WTC11 (cell line): ENCODE measurements around the gene RPUSD3. TPM values are rescaled to one million over a fixed set of nuclear protein-coding genes. Genes with fewer than 3 reads are reported as not detected.

Experiments used
- ATAC-seq: fragments of 200-7000 bp; cut with Tn5 transposase; 2 replicates; pipeline ENCODE4 v1.10.0; 2021; ENCODE audit warnings: mild to moderate bottlenecking, moderate library complexity
- CTCF ChIA-PET: fragments of 300-600 bp; sonication (Branson Sonifier 250); formaldehyde crosslinking; loops from one replicate; lab custom pipeline; 2021; ENCODE audit warnings: antibody characterized with exemption; lab: Charles Lee
- POLR2A ChIA-PET: fragments of 350-600 bp; sonication (Branson Sonifier 250); formaldehyde crosslinking; loops from one replicate; lab custom pipeline; 2021; ENCODE audit warnings: antibody characterized with exemption; lab: Charles Lee
- DNase-seq: peaks from one replicate; pipeline ENCODE4 v3.0.0; 2021; ENCODE audit warnings: low spot score
- H3K27ac Mint-ChIP-seq: 2 replicates; pipeline ENCODE4 v1.8.0; 2021; ENCODE audit warnings: mixed read lengths
- H3K27me3 Mint-ChIP-seq: 2 replicates; pipeline ENCODE4 v1.8.0; 2021; ENCODE audit warnings: low read depth, mild to moderate bottlenecking, moderate library complexity, mixed read lengths
- H3K36me3 Mint-ChIP-seq: 2 replicates; pipeline ENCODE4 v1.8.0; 2021; ENCODE audit warnings: mixed read lengths
- H3K4me1 Mint-ChIP-seq: 2 replicates; pipeline ENCODE4 v1.8.0; 2022; ENCODE audit warnings: mixed read lengths
- H3K4me3 Mint-ChIP-seq: 2 replicates; pipeline ENCODE4 v1.8.0; 2021; ENCODE audit warnings: mild to moderate bottlenecking, moderate library complexity, mixed read lengths
- H3K9me3 Mint-ChIP-seq: 2 replicates; pipeline ENCODE4 v1.8.0; 2021; ENCODE audit warnings: mixed read lengths
- ATF1 ChIP-seq: sonication (generic); formaldehyde crosslinking; IDR thresholded peaks from 2 replicates; pipeline ENCODE4 v1.8.1; 2023; ENCODE audit warnings: mild to moderate bottlenecking, moderate library complexity, missing genetic modification reagents
- E2F1 ChIP-seq: sonication (generic); formaldehyde crosslinking; IDR thresholded peaks from 2 replicates; pipeline ENCODE4 v1.8.0; 2022; ENCODE audit warnings: mild to moderate bottlenecking, missing genetic modification reagents
- E2F5 ChIP-seq: sonication (generic); formaldehyde crosslinking; IDR thresholded peaks from 2 replicates; pipeline ENCODE4 v1.8.1; 2022; ENCODE audit warnings: mild to moderate bottlenecking, moderate library complexity, missing genetic modification reagents
- EMX1 ChIP-seq: fragments of 250-450 bp; sonication (Bioruptor Pico); IDR thresholded peaks from 2 replicates; pipeline ENCODE4 v1.8.0; 2021; ENCODE audit warnings: mild to moderate bottlenecking
- ERG ChIP-seq: fragments of 250-450 bp; sonication (Bioruptor Pico); IDR thresholded peaks from 2 replicates; pipeline ENCODE4 v1.8.0; 2021; ENCODE audit warnings: mild to moderate bottlenecking
- FOXP1 ChIP-seq: sonication (generic); formaldehyde crosslinking; IDR thresholded peaks from 2 replicates; pipeline ENCODE4 v1.8.0; 2022; ENCODE audit warnings: missing genetic modification reagents, mild to moderate bottlenecking, moderate library complexity, borderline replicate concordance
- MYBL2 ChIP-seq: sonication (generic); formaldehyde crosslinking; IDR thresholded peaks from 2 replicates; pipeline ENCODE4 v1.8.1; 2023; ENCODE audit warnings: mild to moderate bottlenecking, moderate library complexity, missing genetic modification reagents
- NFE2L1 ChIP-seq: sonication (generic); formaldehyde crosslinking; IDR thresholded peaks from 2 replicates; pipeline ENCODE4 v1.8.1; 2023; ENCODE audit warnings: missing genetic modification reagents
- NR3C1 ChIP-seq: sonication (generic); formaldehyde crosslinking; conservative IDR thresholded peaks from 2 replicates; pipeline ENCODE4 v1.8.1; 2023; ENCODE audit warnings: low read depth, mild to moderate bottlenecking, missing genetic modification reagents
- PRRX2 ChIP-seq: fragments of 250-450 bp; sonication (Bioruptor Pico); IDR thresholded peaks from 2 replicates; pipeline ENCODE4 v1.8.0; 2021; ENCODE audit warnings: mild to moderate bottlenecking
- RELA ChIP-seq: sonication (generic); formaldehyde crosslinking; IDR thresholded peaks from 2 replicates; pipeline ENCODE4 v1.8.1; 2022; ENCODE audit warnings: missing genetic modification reagents, mild to moderate bottlenecking, borderline replicate concordance
- SOX15 ChIP-seq: fragments of 250-450 bp; sonication (Bioruptor Pico); IDR thresholded peaks from 2 replicates; pipeline ENCODE4 v1.9.0; 2021; ENCODE audit warnings: mild to moderate bottlenecking
- SP1 ChIP-seq: sonication (generic); formaldehyde crosslinking; conservative IDR thresholded peaks from 2 replicates; pipeline ENCODE4 v1.8.1; 2022; ENCODE audit warnings: missing genetic modification reagents
- USF1 ChIP-seq: sonication (generic); formaldehyde crosslinking; IDR thresholded peaks from 2 replicates; pipeline ENCODE4 v1.8.0; 2022; ENCODE audit warnings: mild to moderate bottlenecking, missing genetic modification reagents
- ZBTB21 ChIP-seq: sonication (generic); formaldehyde crosslinking; IDR thresholded peaks from 2 replicates; pipeline ENCODE4 v1.8.1; 2023; ENCODE audit warnings: mild to moderate bottlenecking, missing genetic modification reagents, borderline replicate concordance
- ZNF232 ChIP-seq: sonication (generic); formaldehyde crosslinking; IDR thresholded peaks from 2 replicates; pipeline ENCODE4 v1.8.0; 2022; ENCODE audit warnings: mild to moderate bottlenecking, missing genetic modification reagents
- ZNF416 ChIP-seq: fragments of 250-450 bp; sonication (Bioruptor Pico); IDR thresholded peaks from 2 replicates; pipeline ENCODE4 v1.9.0; 2021; ENCODE audit warnings: mild to moderate bottlenecking, inconsistent platforms
- ZNF423 ChIP-seq: fragments of 250-450 bp; sonication (Bioruptor Pico); IDR thresholded peaks from 2 replicates; pipeline ENCODE4 v2.1.2; 2022; ENCODE audit warnings: mild to moderate bottlenecking, moderate library complexity
- ZNF671 ChIP-seq: fragments of 250-450 bp; sonication (Bioruptor Pico); IDR thresholded peaks from 2 replicates; pipeline ENCODE4 v1.8.0; 2021; ENCODE audit warnings: mild to moderate bottlenecking
- total RNA-seq: library from RNA; stranded (reverse); gene quantifications from 3 replicates; pipeline ENCODE4 v1.2.3, GENCODE V29; 2021
- TF ChIP-seq, protein P1 (sequence below): sonication (generic); formaldehyde crosslinking; IDR thresholded peaks from 2 replicates; pipeline ENCODE4 v1.8.1; 2022; ENCODE audit warnings: missing genetic modification reagents, borderline replicate concordance
- TF ChIP-seq, protein P2 (sequence below): sonication (generic); formaldehyde crosslinking; IDR thresholded peaks from 2 replicates; pipeline ENCODE4 v1.8.0; 2022; ENCODE audit warnings: missing genetic modification reagents

RPUSD3 gene
- total RNA-seq, 1 experiment from 2014 or later: 95.5 TPM

DNA sequence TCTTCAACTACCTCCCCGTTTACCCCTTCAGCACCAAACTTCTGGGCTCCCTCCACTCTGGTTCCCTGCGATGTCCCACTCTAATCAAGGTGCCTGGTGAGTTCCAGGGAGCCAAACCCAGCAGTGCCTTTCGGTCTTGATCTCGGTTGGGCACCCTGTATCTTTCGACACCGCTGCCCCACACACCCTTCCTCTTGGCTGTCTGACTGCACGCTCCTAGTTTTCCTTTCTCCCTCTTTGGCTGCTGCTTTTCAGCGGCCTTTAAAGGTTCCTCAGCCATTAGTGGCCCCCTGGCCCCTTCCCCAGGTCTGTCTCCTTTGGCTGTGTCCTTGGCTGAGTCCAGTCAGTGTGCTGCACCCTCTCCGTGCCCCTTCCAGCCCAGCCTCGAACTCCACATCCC, 33.0 kb downstream of the RPUSD3 start:
- POLR2A ChIA-PET: interaction anchor here (0.6 kb wide), 1 partner anchor 18 kb away, joined by 3 read pairs; the partner anchor contains the start of gene ARPC4
- CTCF ChIA-PET: no interaction called here
- H3K36me3 Mint-ChIP-seq: no peaks in the 10 kb centered on the region; the same call in 1 of the 2 replicates
- peak overlapping the region; percentile 71 for H3K4me3 Mint-ChIP-seq
- H3K27ac Mint-ChIP-seq: no peak overlapping the region
- ATAC-seq (no peak), DNase-seq (no peak)
- H3K9me3 Mint-ChIP-seq: no peaks in the 10 kb centered on the region
- H3K4me1 Mint-ChIP-seq: peaks cover 23% of the 10 kb centered on the region
- H3K27me3 Mint-ChIP-seq: peaks cover 17% of the 10 kb centered on the region
- no peak for TF ChIP-seq MYBL2 (CRISPR knock-in tag)
- TF ChIP-seq ZNF423: no peak
- no peak for TF ChIP-seq NFE2L1 (CRISPR knock-in tag)
- TF ChIP-seq, protein P1, sequence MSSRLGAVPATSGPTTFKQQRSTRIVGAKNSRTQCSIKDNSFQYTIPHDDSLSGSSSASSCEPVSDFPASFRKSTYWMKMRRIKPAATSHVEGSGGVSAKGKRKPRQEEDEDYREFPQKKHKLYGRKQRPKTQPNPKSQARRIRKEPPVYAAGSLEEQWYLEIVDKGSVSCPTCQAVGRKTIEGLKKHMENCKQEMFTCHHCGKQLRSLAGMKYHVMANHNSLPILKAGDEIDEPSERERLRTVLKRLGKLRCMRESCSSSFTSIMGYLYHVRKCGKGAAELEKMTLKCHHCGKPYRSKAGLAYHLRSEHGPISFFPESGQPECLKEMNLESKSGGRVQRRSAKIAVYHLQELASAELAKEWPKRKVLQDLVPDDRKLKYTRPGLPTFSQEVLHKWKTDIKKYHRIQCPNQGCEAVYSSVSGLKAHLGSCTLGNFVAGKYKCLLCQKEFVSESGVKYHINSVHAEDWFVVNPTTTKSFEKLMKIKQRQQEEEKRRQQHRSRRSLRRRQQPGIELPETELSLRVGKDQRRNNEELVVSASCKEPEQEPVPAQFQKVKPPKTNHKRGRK (CRISPR knock-in tag): no peak
- TF ChIP-seq, protein P2, sequence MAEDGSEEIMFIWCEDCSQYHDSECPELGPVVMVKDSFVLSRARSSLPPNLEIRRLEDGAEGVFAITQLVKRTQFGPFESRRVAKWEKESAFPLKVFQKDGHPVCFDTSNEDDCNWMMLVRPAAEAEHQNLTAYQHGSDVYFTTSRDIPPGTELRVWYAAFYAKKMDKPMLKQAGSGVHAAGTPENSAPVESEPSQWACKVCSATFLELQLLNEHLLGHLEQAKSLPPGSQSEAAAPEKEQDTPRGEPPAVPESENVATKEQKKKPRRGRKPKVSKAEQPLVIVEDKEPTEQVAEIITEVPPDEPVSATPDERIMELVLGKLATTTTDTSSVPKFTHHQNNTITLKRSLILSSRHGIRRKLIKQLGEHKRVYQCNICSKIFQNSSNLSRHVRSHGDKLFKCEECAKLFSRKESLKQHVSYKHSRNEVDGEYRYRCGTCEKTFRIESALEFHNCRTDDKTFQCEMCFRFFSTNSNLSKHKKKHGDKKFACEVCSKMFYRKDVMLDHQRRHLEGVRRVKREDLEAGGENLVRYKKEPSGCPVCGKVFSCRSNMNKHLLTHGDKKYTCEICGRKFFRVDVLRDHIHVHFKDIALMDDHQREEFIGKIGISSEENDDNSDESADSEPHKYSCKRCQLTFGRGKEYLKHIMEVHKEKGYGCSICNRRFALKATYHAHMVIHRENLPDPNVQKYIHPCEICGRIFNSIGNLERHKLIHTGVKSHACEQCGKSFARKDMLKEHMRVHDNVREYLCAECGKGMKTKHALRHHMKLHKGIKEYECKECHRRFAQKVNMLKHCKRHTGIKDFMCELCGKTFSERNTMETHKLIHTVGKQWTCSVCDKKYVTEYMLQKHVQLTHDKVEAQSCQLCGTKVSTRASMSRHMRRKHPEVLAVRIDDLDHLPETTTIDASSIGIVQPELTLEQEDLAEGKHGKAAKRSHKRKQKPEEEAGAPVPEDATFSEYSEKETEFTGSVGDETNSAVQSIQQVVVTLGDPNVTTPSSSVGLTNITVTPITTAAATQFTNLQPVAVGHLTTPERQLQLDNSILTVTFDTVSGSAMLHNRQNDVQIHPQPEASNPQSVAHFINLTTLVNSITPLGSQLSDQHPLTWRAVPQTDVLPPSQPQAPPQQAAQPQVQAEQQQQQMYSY: no peak
- no peak for TF ChIP-seq SOX15
- TF ChIP-seq ZBTB21 (CRISPR knock-in tag): no peak

DNA sequence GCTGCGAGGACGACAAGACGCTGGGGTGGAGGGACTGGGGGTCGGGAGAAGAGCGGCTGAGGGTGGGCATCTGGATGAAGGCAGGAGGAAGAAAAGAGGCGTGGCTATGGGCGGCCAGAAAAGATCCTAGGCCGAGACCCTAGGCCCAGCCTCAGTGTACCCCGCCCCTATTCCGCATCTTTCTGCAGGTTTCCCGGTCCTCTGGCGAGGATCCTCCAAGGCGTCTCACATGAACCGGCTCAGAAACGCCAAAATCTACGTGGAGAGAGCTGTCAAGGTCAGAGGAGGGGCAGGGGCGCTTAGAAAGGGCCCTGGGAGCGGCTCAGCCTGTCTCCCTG, 33.4 kb downstream of the RPUSD3 start:
- no peak overlapping the region for H3K27ac Mint-ChIP-seq
- CTCF ChIA-PET: interaction anchor here (1.0 to 2.1 kb wide), 2 partner anchors 123 to 136 kb away, joined by 5 read pairs; partner anchors contain the start of gene CRELD1
- no peak for TF ChIP-seq E2F1 (CRISPR knock-in tag)
- TF ChIP-seq ZBTB21 (CRISPR knock-in tag): 0 out of 2 replicates have a peak, but pooled peaks have one; percentile 10
- TF ChIP-seq EMX1 (CRISPR knock-in tag): no peak
- TF ChIP-seq USF1: no peak
- peak; percentile 33 for DNase-seq
- peak overlapping the region; percentile 71 for H3K4me3 Mint-ChIP-seq
- peaks cover 17% of the 10 kb centered on the region for H3K27me3 Mint-ChIP-seq
- H3K9me3 Mint-ChIP-seq: no peaks in the 10 kb centered on the region
- H3K36me3 Mint-ChIP-seq: no peaks in the 10 kb centered on the region; the same call in 1 of the 2 replicates
- peak; percentile 65 for ATAC-seq
- peaks cover 23% of the 10 kb centered on the region for H3K4me1 Mint-ChIP-seq
- POLR2A ChIA-PET: interaction anchor here (0.6 kb wide), 1 partner anchor 18 kb away, joined by 3 read pairs; the partner anchor contains the start of gene ARPC4

DNA sequence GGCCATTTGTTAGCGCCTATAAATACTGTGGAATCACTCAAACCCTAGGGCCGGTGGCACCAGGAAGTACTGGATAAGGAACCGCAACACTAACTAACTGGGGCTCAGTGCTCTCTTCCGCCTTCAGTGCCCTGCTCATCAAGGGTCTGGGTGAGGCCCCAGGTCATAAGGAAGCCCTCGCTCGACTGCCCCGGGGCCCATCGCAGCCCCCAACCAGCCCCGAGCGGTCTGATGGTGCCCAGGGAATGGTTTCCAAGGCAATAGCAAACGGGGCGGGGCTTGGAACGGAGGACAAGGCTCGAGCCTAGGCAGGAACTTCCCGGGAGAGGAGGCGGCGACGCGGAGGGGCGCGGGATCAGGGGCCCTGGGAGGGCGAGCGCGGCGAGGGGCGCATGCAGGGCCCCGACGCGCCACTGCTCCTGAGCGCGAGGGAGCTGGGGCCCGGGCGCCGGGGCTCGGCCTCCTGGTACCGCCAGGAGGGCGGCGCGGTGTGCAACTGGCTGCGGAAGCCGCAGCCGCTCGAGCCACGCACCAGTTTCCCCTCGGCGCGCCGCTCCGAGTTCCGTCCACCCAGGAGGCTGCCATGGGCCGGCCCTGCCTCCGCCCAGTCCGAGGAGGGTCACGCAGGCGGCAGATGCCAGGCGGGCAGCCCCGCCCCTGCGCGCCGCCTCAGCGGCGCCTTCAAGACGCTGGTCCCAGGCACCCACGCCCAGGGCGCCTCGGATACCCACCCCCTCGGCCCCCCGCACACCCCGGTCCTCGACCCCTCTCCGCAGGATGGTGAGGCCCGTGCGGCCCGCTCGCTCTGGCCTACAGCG, 34.0 kb downstream of the RPUSD3 start, which contains the start of gene TTLL3:
Gene TTLL3 (plus strand): TSS at position 648 of the 818 bp plus-strand sequence. CDS start 400 bp downstream, outside the sequence.
- peaks cover 17% of the 10 kb centered on the region for H3K27me3 Mint-ChIP-seq
- ChIA-PET CTCF (interaction anchor here (1.0 to 2.1 kb wide), 2 partner anchors 123 to 137 kb away, joined by 5 read pairs; partner anchors contain the start of gene CRELD1), POLR2A (no interaction called here)
- peaks cover 23% of the 10 kb centered on the region for H3K4me1 Mint-ChIP-seq
- H3K36me3 Mint-ChIP-seq: peaks cover 4% of the 10 kb centered on the region
- peak within 1 kb of the TSS; percentile 85 for H3K27ac Mint-ChIP-seq
- ATAC-seq: peak; percentile 70
- no peaks in the 10 kb centered on the region for H3K9me3 Mint-ChIP-seq
- peak; percentile 81 for DNase-seq
- peak within 1 kb of the TSS; percentile 71 for H3K4me3 Mint-ChIP-seq
- peak; percentile 57; the same call in 1 of the 2 replicates for TF ChIP-seq E2F5
- peak; percentile 16; the same call in 1 of the 2 replicates for TF ChIP-seq ZNF232 (CRISPR knock-in tag)
- 0 out of 2 replicates have a peak, but pooled peaks have one; percentile 62 for TF ChIP-seq PRRX2 (CRISPR knock-in tag)
- TF ChIP-seq FOXP1 (CRISPR knock-in tag): peak; percentile 70
- TF ChIP-seq ERG: peak; percentile 84; the same call in 1 of the 2 replicates
- TF ChIP-seq ZNF671 (CRISPR knock-in tag): peak; percentile 21; the same call in 1 of the 2 replicates
- 0 out of 2 replicates have a peak, but pooled peaks have one; percentile 66 for TF ChIP-seq SP1 (CRISPR knock-in tag)
- no peak for TF ChIP-seq RELA (CRISPR knock-in tag)
- TF ChIP-seq ZNF416 (CRISPR knock-in tag): peak; percentile 66; the same call in 1 of the 2 replicates
- no peak for TF ChIP-seq NR3C1 (CRISPR knock-in tag)
- no peak for TF ChIP-seq ATF1 (CRISPR knock-in tag)
- TF ChIP-seq ZBTB21 (CRISPR knock-in tag): 0 out of 2 replicates have a peak, but pooled peaks have one; percentile 9
